ENCODE data around the gene MCOLN2.

- TF ChIP-seq CTCF (IDR thresholded peaks at IDR 0.05), result no peak
- no peak for TF ChIP-seq EZH2phosphoT487 (IDR thresholded peaks at IDR 0.05)
Observed at GRCh38 chr1:84972377-84972987, 24.4 kb downstream of the MCOLN2 start.

Measured in neural progenitor cell (in vitro differentiated cells).